ENCODE results near the gene STK17A. TPM values are rescaled to one million over a fixed set of nuclear protein-coding genes. Genes with fewer than 3 reads are reported as not detected.
"Not testable (repeated sequence)": the region's sequence is repeated elsewhere in the genome, so short reads cannot be mapped to it uniquely, and the experiment has no call there.

STK17A gene
- total RNA-seq, 2 donors from 2014 or later, result 15.6 to 18.4 TPM

DNA sequence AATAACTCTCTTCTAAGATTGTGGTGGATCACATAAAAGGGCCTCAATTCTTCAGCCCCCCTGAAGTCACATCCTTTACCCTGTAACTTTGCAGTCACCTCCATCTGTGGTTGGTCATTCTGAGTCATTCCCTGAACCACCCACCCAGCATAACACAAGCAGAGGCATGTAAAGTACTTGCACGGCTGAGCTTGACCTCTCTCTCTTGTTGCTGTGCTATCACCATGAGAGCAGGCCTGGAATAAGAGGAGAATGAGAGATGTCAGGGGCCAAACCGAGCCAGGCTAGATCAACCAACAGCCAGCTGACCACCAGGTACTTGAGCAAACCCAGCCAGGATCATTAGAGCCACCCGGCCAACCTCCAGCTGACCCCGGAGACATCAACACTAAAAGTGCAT lies 13.5 kb upstream of the STK17A start:
- Histone ChIP-seq H3K9me3 (ENCODE audit: control insufficient read depth, low read length) (no peaks in the 10 kb centered on the region), H3K27me3 (ENCODE audit: control insufficient read depth, insufficient read depth, low read length, poor library complexity, severe bottlenecking) (no peaks in the 10 kb centered on the region), H3K36me3 (ENCODE audit: control insufficient read depth, insufficient read depth, low read length) (no peaks in the 10 kb centered on the region), H3K4me1 (ENCODE audit: control insufficient read depth, insufficient read depth, low read length) (no peaks in the 10 kb centered on the region), H3K9ac (ENCODE audit: extremely low read depth, low read length, poor library complexity, severe bottlenecking) (no peak overlapping the region), H3K4me3 (ENCODE audit: low read length) (no peak overlapping the region), H3K27ac (ENCODE audit: low read depth, low read length) (no peak overlapping the region)
- DNase-seq, result no peak
- no peaks in the 10 kb centered on the region for H3K36me3 Mint-ChIP-seq (ENCODE audit: low read depth)
- TF ChIP-seq, protein P1, sequence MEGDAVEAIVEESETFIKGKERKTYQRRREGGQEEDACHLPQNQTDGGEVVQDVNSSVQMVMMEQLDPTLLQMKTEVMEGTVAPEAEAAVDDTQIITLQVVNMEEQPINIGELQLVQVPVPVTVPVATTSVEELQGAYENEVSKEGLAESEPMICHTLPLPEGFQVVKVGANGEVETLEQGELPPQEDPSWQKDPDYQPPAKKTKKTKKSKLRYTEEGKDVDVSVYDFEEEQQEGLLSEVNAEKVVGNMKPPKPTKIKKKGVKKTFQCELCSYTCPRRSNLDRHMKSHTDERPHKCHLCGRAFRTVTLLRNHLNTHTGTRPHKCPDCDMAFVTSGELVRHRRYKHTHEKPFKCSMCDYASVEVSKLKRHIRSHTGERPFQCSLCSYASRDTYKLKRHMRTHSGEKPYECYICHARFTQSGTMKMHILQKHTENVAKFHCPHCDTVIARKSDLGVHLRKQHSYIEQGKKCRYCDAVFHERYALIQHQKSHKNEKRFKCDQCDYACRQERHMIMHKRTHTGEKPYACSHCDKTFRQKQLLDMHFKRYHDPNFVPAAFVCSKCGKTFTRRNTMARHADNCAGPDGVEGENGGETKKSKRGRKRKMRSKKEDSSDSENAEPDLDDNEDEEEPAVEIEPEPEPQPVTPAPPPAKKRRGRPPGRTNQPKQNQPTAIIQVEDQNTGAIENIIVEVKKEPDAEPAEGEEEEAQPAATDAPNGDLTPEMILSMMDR (conservative IDR thresholded peaks at IDR 0.05), result no peak
- no peaks in the 10 kb centered on the region for H3K27me3 Mint-ChIP-seq (ENCODE audit: insufficient read depth)
- H3K27ac Mint-ChIP-seq, result no peak overlapping the region
- 93 to 94% methylated on average over 4 of the region's 4 CpGs for WGBS, 2 experiments (ENCODE audit: insufficient coverage in 1 of 2, insufficient read length in 1 of 2)
- no peaks in the 10 kb centered on the region for H3K9me3 Mint-ChIP-seq
- no peak overlapping the region for H3K4me3 Mint-ChIP-seq
- no peaks in the 10 kb centered on the region for H3K4me1 Mint-ChIP-seq

DNA sequence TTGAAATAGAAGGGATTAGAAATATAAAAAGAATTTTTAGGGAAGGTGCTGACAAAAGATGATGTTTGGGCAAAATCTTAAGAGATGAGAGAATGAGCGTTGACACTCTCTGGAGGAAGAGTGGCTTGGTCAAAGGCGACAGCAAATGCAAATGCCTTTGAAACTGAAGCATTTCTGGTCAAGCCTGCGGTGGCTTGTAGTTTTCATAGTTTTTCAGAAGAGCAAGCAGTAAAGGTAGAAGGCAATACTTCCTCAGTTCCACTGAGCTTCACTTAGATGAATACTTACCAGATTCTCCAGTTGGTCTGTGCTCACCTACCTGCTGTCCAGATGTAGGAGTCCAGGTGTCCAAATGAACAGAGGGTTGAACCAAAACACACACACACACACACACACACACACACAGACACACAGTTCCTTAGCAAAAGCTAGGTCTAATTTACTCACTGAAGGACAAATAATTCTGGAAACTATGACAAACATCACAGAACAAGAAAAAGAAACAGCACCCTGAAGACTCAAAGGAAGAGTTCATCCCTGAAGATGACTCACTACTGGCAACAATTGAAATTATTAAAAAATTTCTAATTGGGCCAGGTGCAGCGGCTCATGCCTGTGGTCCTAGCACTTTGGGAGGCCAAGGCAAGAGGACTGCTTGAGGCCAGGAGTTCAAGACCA lies 12.1 kb upstream of the STK17A start:
- no peaks in the 10 kb centered on the region for H3K36me3 Mint-ChIP-seq (ENCODE audit: low read depth)
- 90 to 94% methylated on average over 4 of the region's 4 CpGs for WGBS, 2 experiments (ENCODE audit: insufficient coverage in 1 of 2, insufficient read length in 1 of 2)
- Histone ChIP-seq H3K4me1 (ENCODE audit: control insufficient read depth, insufficient read depth, low read length) (no peaks in the 10 kb centered on the region), H3K27ac (ENCODE audit: low read depth, low read length) (no peak overlapping the region), H3K9ac (ENCODE audit: extremely low read depth, low read length, poor library complexity, severe bottlenecking) (no peak overlapping the region), H3K27me3 (ENCODE audit: control insufficient read depth, insufficient read depth, low read length, poor library complexity, severe bottlenecking) (no peaks in the 10 kb centered on the region), H3K36me3 (ENCODE audit: control insufficient read depth, insufficient read depth, low read length) (no peaks in the 10 kb centered on the region), H3K4me3 (ENCODE audit: low read length) (no peak overlapping the region), H3K9me3 (ENCODE audit: control insufficient read depth, low read length) (no peaks in the 10 kb centered on the region)
- no peaks in the 10 kb centered on the region for H3K9me3 Mint-ChIP-seq
- TF ChIP-seq, protein P1 (conservative IDR thresholded peaks at IDR 0.05), result no peak
- no peaks in the 10 kb centered on the region for H3K4me1 Mint-ChIP-seq
- H3K4me3 Mint-ChIP-seq, result no peak overlapping the region
- no peak for DNase-seq
- H3K27me3 Mint-ChIP-seq (ENCODE audit: insufficient read depth), result no peaks in the 10 kb centered on the region
- no peak overlapping the region for H3K27ac Mint-ChIP-seq

DNA sequence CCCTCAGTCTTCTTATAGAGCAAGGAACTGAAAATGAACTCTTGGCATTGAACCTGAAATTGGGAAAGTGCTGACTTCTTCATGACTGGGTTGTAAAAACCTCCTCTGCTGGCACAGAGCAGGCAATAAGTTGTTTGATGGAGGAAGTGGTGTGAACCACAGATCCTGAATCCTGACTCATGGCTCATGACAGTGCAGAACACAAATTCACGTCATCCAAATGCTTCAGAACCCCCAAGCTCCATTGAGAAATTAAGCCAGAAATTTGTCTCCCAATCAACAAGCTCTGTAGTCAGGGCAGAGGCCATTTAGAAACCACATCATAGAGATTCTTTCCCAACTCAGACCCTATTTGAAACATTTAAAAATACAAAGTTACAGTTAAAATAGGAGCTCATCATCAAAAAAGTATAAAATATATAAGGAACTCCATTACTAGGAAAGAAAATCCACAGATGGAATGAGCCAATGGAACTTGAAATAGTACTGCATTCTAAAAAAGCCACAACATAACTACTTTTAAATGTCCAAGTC lies 10.3 kb upstream of the STK17A start:
- H3K36me3 ChIP-seq (ENCODE audit: control insufficient read depth, insufficient read depth, low read length), result no peaks in the 10 kb centered on the region
- Mint-ChIP-seq H3K4me1 (peaks cover 2% of the 10 kb centered on the region), H3K9me3 (no peaks in the 10 kb centered on the region), H3K27me3 (ENCODE audit: insufficient read depth) (no peaks in the 10 kb centered on the region), H3K4me3 (no peak overlapping the region), H3K36me3 (ENCODE audit: low read depth) (no peaks in the 10 kb centered on the region), H3K27ac (peak overlapping the region; percentile 37)
- no peak overlapping the region for H3K4me3 ChIP-seq (ENCODE audit: low read length)
- no peaks in the 10 kb centered on the region for H3K4me1 ChIP-seq (ENCODE audit: control insufficient read depth, insufficient read depth, low read length)
- DNase-seq, result no peak
- no peaks in the 10 kb centered on the region for H3K27me3 ChIP-seq (ENCODE audit: control insufficient read depth, insufficient read depth, low read length, poor library complexity, severe bottlenecking)
- H3K9ac ChIP-seq (ENCODE audit: extremely low read depth, low read length, poor library complexity, severe bottlenecking), result no peak overlapping the region
- WGBS, 2 experiments (ENCODE audit: insufficient coverage in 1 of 2, insufficient read length in 1 of 2), result 88 to 90% methylated on average over 1 of the region's 1 CpG
- TF ChIP-seq, protein P1 (conservative IDR thresholded peaks at IDR 0.05), result no peak
- no peaks in the 10 kb centered on the region for H3K9me3 ChIP-seq (ENCODE audit: control insufficient read depth, low read length)
- no peak overlapping the region for H3K27ac ChIP-seq (ENCODE audit: low read depth, low read length)

DNA sequence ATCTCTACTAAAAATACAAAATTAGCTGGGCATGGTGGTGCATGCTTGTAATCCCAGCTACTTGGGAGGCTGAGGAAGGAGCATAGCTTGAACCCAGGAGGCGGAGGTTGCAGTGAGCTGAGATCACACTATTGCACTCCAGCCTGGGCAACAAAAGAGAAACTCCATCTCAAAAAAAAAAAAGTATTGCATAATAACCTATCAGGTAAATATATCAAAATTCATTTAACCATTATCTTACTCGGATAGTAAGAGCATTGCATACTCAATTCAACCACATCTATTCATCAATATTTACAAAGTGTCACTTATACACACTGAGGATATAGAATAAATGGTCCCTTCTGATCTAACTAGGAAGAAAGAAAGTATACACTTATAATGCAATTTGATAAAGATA lies 9.1 kb upstream of the STK17A start:
- not testable (repeated sequence) for H3K4me3 ChIP-seq (ENCODE audit: low read length); H3K36me3 Mint-ChIP-seq (ENCODE audit: low read depth); H3K27me3 ChIP-seq (ENCODE audit: control insufficient read depth, insufficient read depth, low read length, poor library complexity, severe bottlenecking)

More for the DNA sequence above, 9.1 kb upstream of the STK17A start:
- DNase-seq; H3K27me3 Mint-ChIP-seq (ENCODE audit: insufficient read depth); H3K4me1 ChIP-seq (ENCODE audit: control insufficient read depth, insufficient read depth, low read length); H3K27ac ChIP-seq (ENCODE audit: low read depth, low read length); H3K9me3 ChIP-seq (ENCODE audit: control insufficient read depth, low read length); H3K4me3 Mint-ChIP-seq; H3K9me3 Mint-ChIP-seq; H3K36me3 ChIP-seq (ENCODE audit: control insufficient read depth, insufficient read depth, low read length); H3K27ac Mint-ChIP-seq; H3K4me1 Mint-ChIP-seq; H3K9ac ChIP-seq (ENCODE audit: extremely low read depth, low read length, poor library complexity, severe bottlenecking): not testable (repeated sequence)
- 91 to 100% methylated on average over 1 to 2 of the region's 2 CpGs for WGBS, 2 experiments (ENCODE audit: insufficient coverage in 1 of 2, insufficient read length in 1 of 2)

Measured in endodermal cell (in vitro differentiated cells).